Hepatocyte (in vitro differentiated cells): Measurements from ENCODE around the gene KCNIP3. TPM values are rescaled to one million over a fixed set of nuclear protein-coding genes. Genes with fewer than 3 reads are reported as not detected.

Source experiments
- DNase-seq: peaks from one replicate; pipeline ENCODE4 v3.0.0-alpha.2; 2016; ENCODE audit warnings: low spot score
- H2AFZ ChIP-seq: fragments of 200-600 bp; sonication (generic); 2 replicates; pipeline ENCODE4 v1.6.0; 2016; ENCODE audit warnings: antibody characterized with exemption, mild to moderate bottlenecking
- H3K27ac ChIP-seq: fragments of 200-600 bp; sonication (generic); 2 replicates; pipeline ENCODE4 v1.5.1; 2016; ENCODE audit warnings: mild to moderate bottlenecking
- H3K27me3 ChIP-seq: fragments of 200-600 bp; sonication (generic); 2 replicates; pipeline ENCODE4 v1.6.1; 2016
- H3K36me3 ChIP-seq: fragments of 200-600 bp; sonication (generic); replicated peaks from 2 replicates; pipeline ENCODE4 v1.5.1; 2016; ENCODE audit warnings: low read depth; ENCODE audit not compliant: insufficient read depth
- H3K4me1 ChIP-seq: fragments of 200-600 bp; sonication (generic); 2 replicates; pipeline ENCODE4 v1.5.1; 2016; ENCODE audit warnings: mild to moderate bottlenecking, moderate library complexity; ENCODE audit not compliant: insufficient read depth
- H3K4me2 ChIP-seq: fragments of 200-600 bp; sonication (generic); 2 replicates; pipeline ENCODE4 v1.6.0; 2016
- H3K4me3 ChIP-seq: fragments of 200-600 bp; sonication (generic); 2 replicates; pipeline ENCODE4 v1.5.1; 2016; ENCODE audit warnings: mild to moderate bottlenecking
- H3K79me2 ChIP-seq: fragments of 200-600 bp; sonication (generic); 2 replicates; pipeline ENCODE4 v1.6.0; 2017; ENCODE audit warnings: mild to moderate bottlenecking
- H3K9me2 ChIP-seq: fragments of 200-600 bp; sonication (generic); replicated peaks from 2 replicates; pipeline ENCODE4 v1.6.0; 2017; ENCODE audit warnings: mild to moderate bottlenecking; ENCODE audit not compliant: insufficient read depth
- H3K9me3 ChIP-seq: fragments of 200-600 bp; sonication (generic); 2 replicates; pipeline ENCODE4 v1.5.1; 2016; ENCODE audit warnings: low read depth, mild to moderate bottlenecking
- H4K20me1 ChIP-seq: fragments of 200-600 bp; sonication (generic); 2 replicates; pipeline ENCODE4 v1.6.0; 2016; ENCODE audit warnings: mild to moderate bottlenecking; ENCODE audit not compliant: insufficient read depth, poor library complexity, severe bottlenecking
- CTCF ChIP-seq: fragments of 200-600 bp; sonication (generic); IDR thresholded peaks from 2 replicates; pipeline ENCODE4 v1.5.1; 2016; ENCODE audit warnings: antibody characterized with exemption, mild to moderate bottlenecking; ENCODE audit not compliant: poor library complexity
- EZH2 ChIP-seq: fragments of 200-600 bp; sonication (generic); IDR thresholded peaks from 2 replicates; pipeline ENCODE4 v1.6.1; 2016; ENCODE audit warnings: antibody characterized with exemption, mild to moderate bottlenecking, borderline replicate concordance
- EZH2phosphoT487 ChIP-seq: fragments of 200-600 bp; sonication (generic); IDR thresholded peaks from one replicate; pipeline ENCODE4 v1.6.1; 2018; ENCODE audit warnings: antibody characterized with exemption, mild to moderate bottlenecking, low read depth, moderate library complexity; ENCODE audit not compliant: unreplicated experiment, severe bottlenecking
- WGBS: methylation state at CpG from one replicate; pipeline ENCODE4 v1.1.6; 2016; ENCODE audit warnings: low lambda C conversion rate; ENCODE audit errors: missing lambda C conversion rate; 5-methylcytosine and 5-hydroxymethylcytosine counted together
- polyA plus RNA-seq: library from polyadenylated mRNA; unstranded; fragments of >200 nt; fragmentation: Nextera tagmentation; extraction: Ambion mirVana; gene quantifications from 2 replicates; pipeline ENCODE4 v1.2.1, GENCODE V29; 2016
- total RNA-seq: library from RNA; depleted of rRNA; stranded (reverse); fragments of >200 nt; gene quantifications from 2 replicates; pipeline ENCODE4 v1.2.3, GENCODE V29; 2014

Gene KCNIP3
- total and polyA plus RNA-seq, 2 experiments from 2014 or later = 6.1 to 6.5 TPM

- no peak overlapping the region for H3K27ac ChIP-seq
- H3K27me3 ChIP-seq = no peaks in the 10 kb centered on the region
- WGBS = 93% methylated on average over 19 of the region's 19 CpGs
Observed at GRCh38 chr2:95294579-95295250, 2.4 kb upstream of the KCNIP3 start.

GRCh38 chr2:95295376-95295775 lies 1.8 kb upstream of the KCNIP3 start:
- no peaks in the 10 kb centered on the region for H3K9me3 ChIP-seq
- TF ChIP-seq EZH2 = no peak
- no peak for TF ChIP-seq EZH2phosphoT487
- no peak for TF ChIP-seq CTCF
- DNase-seq = no peak
- no peaks in the 10 kb centered on the region for H3K27me3 ChIP-seq
- H3K27ac ChIP-seq = no peak overlapping the region
- H3K36me3 ChIP-seq = no peaks in the 10 kb centered on the region
- H3K9me2 ChIP-seq = no peaks in the 10 kb centered on the region
- WGBS = 89% methylated on average over 6 of the region's 6 CpGs
- H3K4me3 ChIP-seq = no peak overlapping the region
- no peak overlapping the region for H2AFZ ChIP-seq
- H3K4me1 ChIP-seq = no peaks in the 10 kb centered on the region
- no peaks in the 10 kb centered on the region for H3K79me2 ChIP-seq
- H4K20me1 ChIP-seq = no peaks in the 10 kb centered on the region
- no peak overlapping the region for H3K4me2 ChIP-seq

More at GRCh38 chr2:95294579-95295250, 2.4 kb upstream of the KCNIP3 start:
- TF ChIP-seq EZH2 (no peak), EZH2phosphoT487 (no peak), CTCF (no peak)
- H4K20me1 ChIP-seq = no peaks in the 10 kb centered on the region
- DNase-seq = no peak
- no peak overlapping the region for H2AFZ ChIP-seq
- H3K36me3 ChIP-seq = no peaks in the 10 kb centered on the region
- H3K4me2 ChIP-seq = no peak overlapping the region
- no peak overlapping the region for H3K4me3 ChIP-seq
- H3K4me1 ChIP-seq = no peaks in the 10 kb centered on the region
- no peaks in the 10 kb centered on the region for H3K79me2 ChIP-seq
- H3K9me2 ChIP-seq = no peaks in the 10 kb centered on the region
- no peaks in the 10 kb centered on the region for H3K9me3 ChIP-seq

GRCh38 chr2:95296011-95296410 lies 1.1 kb upstream of the KCNIP3 start:
- TF ChIP-seq EZH2 (no peak), EZH2phosphoT487 (no peak), CTCF (no peak)
- Histone ChIP-seq H3K9me2 (no peaks in the 10 kb centered on the region), H2AFZ (no peak overlapping the region), H3K36me3 (no peaks in the 10 kb centered on the region), H3K4me3 (no peak overlapping the region), H3K4me1 (no peaks in the 10 kb centered on the region), H3K79me2 (no peaks in the 10 kb centered on the region), H4K20me1 (no peaks in the 10 kb centered on the region), H3K9me3 (no peaks in the 10 kb centered on the region), H3K27me3 (no peaks in the 10 kb centered on the region), H3K27ac (no peak overlapping the region), H3K4me2 (no peak overlapping the region)
- DNase-seq = no peak
- WGBS = 72% methylated on average over 5 of the region's 5 CpGs
